H7 (cell line): ENCODE data around the gene SMTNL2. TPM values are rescaled to one million over a fixed set of nuclear protein-coding genes. Genes with fewer than 3 reads are reported as not detected.
"Not testable (repeated sequence)": the region's sequence is repeated elsewhere in the genome, so short reads cannot be mapped to it uniquely, and the experiment has no call there.

Experiments used
- DNase-seq: peaks from one replicate; pipeline ENCODE4 v3.0.0; 2012
- H3K27me3 ChIP-seq: 2 replicates; pipeline ENCODE4 v1.6.0; 2011; ENCODE audit warnings: mild to moderate bottlenecking, low read length; ENCODE audit not compliant: control insufficient read depth, insufficient read depth
- H3K36me3 ChIP-seq: replicated peaks from 2 replicates; pipeline ENCODE4 v1.5.1; 2011; ENCODE audit warnings: low read length; ENCODE audit not compliant: control insufficient read depth, insufficient read depth
- H3K4me3 ChIP-seq: 2 replicates; pipeline ENCODE4 v1.5.1; 2011; ENCODE audit warnings: low read depth, mild to moderate bottlenecking, control low read depth, low read length, moderate library complexity; ENCODE audit not compliant: insufficient read depth
- total RNA-seq: library from RNA; depleted of rRNA; stranded (reverse); fragments of >200 nt; shearing (Covaris generic); gene quantifications from 2 replicates; pipeline ENCODE4 v1.2.3, GENCODE V29; 2014

SMTNL2 gene
- total RNA-seq, 1 experiment from 2014 or later, result 1.9 TPM

DNA sequence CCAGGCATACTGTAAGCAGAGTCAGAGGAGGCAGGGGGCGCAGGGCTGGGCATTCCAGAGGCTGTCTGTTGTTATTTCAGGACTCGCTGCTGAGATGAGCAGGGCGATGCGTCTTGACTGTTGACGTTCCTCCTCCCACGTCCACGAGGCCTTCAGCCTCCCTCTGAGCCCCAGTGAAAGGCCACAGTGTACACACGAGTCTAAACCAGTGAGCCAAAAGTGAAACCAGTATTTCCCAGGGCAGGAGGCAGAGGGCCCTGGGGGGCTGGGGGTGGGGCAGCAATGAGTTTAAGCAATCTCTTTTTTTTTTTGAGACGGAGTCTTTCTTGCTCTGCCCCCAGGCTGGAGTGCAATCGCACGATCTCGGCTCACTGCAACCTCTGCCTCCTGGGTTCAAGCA, 21.5 kb downstream of the SMTNL2 start:
- Histone ChIP-seq H3K4me3 (no peak overlapping the region), H3K27me3 (no peaks in the 10 kb centered on the region)
- peak; percentile 49 for DNase-seq

DNA sequence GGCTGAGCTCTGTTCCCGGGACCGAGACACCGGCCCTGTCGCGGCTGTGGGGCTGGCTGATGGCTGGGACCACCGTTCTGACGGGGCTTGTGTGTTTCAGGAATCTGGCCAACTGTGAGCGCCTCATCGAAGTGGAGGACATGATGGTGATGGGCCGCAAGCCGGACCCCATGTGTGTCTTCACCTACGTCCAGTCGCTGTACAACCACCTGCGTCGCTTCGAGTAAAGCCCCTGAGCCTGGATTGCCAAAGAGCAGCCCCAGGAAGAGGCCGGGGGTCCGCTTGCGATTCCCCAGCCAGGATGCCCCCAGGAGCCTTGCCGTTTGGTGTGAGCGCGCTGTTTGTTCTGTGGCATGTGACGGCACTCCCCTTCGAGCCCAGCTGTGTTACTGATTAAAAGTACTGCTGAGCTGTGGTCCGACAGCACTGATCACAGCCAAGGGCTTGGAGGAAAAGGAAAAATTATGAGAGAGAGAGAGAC, 23.0 kb downstream of the SMTNL2 start:
- DNase-seq, result peak; percentile 58
- no peak overlapping the region for H3K4me3 ChIP-seq
- no peaks in the 10 kb centered on the region for H3K36me3 ChIP-seq
- no peaks in the 10 kb centered on the region for H3K27me3 ChIP-seq

More for the DNA sequence above, 21.5 kb downstream of the SMTNL2 start:
- no peaks in the 10 kb centered on the region for H3K36me3 ChIP-seq

DNA sequence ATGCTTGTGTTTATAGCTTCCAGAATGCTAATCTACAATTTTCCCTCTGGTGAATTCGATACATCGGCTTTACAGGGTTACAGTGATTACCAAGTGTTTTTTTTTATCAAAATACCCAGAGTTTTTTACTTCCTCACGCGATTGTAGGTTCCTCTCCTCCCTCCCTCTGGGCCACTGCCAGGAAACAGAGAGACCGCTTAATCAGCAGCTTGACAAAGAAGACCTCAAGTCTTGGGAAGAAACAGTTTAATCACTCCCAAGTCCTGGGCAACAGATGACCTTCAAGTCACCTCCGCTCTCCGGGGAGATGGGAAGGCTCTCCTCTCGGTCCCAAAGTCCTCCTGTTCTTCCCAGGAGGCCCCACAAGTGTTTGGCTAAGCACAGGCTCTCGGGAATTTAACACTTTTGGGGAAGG, 23.5 kb downstream of the SMTNL2 start:
- H3K4me3 ChIP-seq, result no peak overlapping the region
- no peaks in the 10 kb centered on the region for H3K36me3 ChIP-seq
- peak; percentile 56 for DNase-seq
- no peaks in the 10 kb centered on the region for H3K27me3 ChIP-seq

DNA sequence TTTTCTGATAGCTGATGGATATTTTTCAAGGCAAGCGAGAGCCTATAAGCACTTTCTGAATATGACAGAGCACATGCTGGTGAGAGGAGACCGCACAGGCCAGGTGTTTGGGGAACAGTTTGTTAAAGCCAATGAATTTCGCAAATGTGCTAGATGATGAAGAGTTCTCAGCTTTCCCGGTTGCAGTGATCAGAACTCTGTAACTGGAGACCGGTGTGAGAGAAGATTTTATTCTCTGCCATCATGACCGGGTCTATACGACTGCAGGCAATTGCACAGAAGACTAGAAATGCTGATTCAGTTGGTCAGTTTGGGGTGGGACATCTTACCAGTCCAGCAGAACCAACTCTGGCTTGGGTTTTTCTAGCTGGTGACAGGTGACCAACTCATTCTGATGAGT, 25.4 kb downstream of the SMTNL2 start:
- Histone ChIP-seq H3K27me3 (no peaks in the 10 kb centered on the region), H3K4me3 (no peak overlapping the region), H3K36me3 (no peaks in the 10 kb centered on the region)
- DNase-seq, result no peak

DNA sequence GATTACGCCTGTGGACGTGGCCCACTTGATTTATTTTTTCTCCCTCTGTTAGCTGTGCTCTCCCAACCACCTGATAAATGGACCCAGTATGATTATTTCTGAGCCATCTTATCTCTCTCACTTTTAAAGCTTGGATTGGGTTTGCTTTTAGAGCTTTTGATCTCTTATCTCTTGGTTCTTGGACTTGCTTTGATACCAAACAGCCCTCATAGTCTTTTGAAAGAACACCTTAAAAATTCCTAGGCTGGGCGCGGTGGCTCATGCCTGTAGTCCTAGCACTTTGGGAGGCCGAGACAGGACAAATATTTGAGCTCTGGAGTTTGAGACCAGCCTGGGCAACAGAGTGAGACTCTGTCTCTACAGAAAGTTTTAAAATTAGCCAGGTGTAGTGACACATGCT, 25.8 kb downstream of the SMTNL2 start:
- Histone ChIP-seq H3K36me3 (no peaks in the 10 kb centered on the region), H3K4me3 (no peak overlapping the region), H3K27me3 (no peaks in the 10 kb centered on the region)
- no peak for DNase-seq

DNA sequence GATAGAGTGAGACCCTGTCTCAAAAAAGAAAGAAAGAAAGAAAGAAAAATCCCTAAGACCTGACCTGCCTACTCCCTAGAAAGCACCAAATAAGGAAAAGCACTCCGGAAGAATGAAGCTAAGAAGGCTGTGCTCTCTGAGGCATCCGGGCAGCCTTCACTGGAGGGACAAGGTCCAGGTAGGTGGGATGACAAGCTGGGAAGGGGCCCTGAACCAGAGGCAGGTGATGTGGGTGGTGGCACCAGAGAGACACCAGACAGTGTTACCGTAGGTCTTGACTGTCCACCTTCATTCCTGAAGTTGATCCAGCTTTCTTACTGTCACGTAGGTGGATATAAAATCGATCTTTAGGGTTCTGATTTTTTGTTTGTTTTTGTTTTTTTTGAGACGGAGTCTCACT, 26.3 kb downstream of the SMTNL2 start:
- peak; percentile 32 for DNase-seq
- Histone ChIP-seq H3K36me3 (no peaks in the 10 kb centered on the region), H3K4me3 (no peak overlapping the region), H3K27me3 (no peaks in the 10 kb centered on the region)

DNA sequence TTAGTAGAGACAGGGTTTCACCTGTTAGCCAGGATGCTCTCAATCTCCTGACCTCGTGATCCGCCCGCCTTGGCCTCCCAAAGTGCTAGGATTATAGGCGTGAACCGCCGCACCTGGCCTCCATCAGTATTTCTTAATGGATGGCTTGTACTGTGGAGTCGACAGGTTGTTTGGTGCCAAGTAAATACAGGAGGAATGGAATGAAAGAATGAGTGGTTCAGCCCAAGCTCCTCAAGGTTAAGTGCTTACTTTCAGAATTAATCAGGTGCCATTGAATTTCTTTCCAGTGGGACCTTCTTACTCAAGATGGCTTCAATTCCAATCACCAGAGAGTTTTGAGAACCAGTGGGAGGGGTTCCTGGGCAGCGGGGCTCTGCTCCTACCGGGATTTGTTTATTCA, 32.1 kb downstream of the SMTNL2 start:
- H3K27me3 ChIP-seq, result no peaks in the 10 kb centered on the region
- H3K36me3 ChIP-seq, result no peaks in the 10 kb centered on the region
- H3K4me3 ChIP-seq, result no peak overlapping the region
- no peak for DNase-seq

DNA sequence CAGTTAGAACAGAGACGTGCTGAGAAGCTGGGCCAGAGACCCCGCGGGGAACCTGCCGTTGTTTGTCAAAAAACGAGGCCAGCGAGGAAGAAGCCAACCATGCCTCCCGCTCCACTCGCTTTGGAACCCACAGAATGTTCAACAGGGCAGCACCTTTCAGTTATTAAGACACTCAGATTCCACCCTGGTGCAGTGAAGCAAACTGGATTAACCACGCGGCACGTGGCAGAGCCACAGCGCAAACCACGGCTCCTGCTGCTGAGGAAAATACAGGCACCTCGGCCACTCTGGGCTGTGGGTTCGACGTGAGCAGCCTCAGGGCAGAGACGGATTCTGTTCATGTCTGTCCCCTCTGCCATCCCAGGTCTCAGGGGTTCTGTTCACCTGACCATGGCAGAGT, 32.8 kb downstream of the SMTNL2 start:
- DNase-seq, result no peak

DNA sequence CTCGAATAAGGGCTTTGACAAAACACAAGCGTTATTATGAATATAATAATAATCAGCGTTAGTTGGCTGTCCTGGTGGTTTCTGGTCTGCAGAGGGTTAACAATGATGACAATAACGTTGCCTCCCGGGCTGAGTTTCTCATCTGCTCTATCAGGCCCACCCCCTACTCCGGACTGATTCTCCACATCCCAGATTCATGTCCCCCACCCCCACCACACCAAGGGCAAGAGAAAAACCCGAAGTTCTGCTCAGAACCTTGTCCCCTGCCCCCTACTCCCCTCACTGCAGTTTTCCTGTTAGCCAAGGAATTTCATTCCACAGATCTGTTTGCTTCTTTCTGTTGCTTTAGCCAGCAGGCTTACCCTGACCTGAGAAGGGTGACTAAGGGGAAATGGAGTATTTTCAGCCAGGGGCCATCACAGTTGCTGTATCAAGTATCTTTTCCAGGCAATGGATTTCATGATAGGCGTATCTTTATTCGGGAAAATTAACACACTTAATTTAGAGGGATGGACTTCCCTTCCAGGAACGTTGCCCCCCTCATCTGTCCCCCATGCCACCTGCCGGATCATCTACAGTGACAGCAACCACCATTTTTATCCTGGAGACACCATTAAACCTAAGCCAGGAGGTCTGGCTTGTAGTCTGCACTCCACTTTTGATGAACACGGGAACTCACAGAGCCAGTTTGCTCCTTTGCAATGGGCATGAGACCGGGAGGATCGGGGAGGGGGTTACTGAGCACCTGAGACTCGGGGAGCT, 33.4 kb downstream of the SMTNL2 start:
- DNase-seq, result peak; percentile 64
- Histone ChIP-seq H3K4me3 (no peak overlapping the region), H3K27me3 (no peaks in the 10 kb centered on the region), H3K36me3 (no peaks in the 10 kb centered on the region)

More for the DNA sequence above, 32.8 kb downstream of the SMTNL2 start:
- H3K27me3 ChIP-seq, result no peaks in the 10 kb centered on the region
- no peaks in the 10 kb centered on the region for H3K36me3 ChIP-seq
- no peak overlapping the region for H3K4me3 ChIP-seq

DNA sequence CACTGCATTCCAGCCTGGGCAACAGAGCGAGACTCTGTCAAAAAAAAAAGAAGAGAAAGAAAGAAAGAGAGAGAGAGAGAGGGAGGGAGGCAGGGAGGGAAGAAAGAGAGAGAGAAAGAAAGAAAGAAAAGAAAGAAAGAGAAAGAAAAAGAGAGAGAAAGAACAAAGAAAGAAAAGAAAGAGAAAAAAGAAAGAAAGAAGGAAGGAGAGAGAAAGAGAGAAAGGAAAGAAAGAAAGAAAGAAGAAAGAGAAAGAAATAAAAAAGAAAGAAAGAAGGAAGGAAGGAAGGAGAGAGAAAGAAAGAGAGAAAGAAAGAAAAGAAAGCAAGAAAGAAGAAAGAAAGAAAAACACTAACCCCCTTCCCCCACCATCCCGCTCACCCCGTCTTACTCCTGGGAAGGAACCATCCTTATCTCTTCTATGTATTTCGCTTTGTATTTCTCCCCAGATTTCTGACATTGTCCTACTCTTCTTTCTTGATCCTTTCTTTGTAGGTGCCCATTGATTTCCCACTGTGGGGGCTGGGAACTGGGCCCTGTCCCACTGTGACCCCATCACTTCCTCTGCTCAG, 36.3 kb downstream of the SMTNL2 start:
- Histone ChIP-seq H3K4me3 (no peak overlapping the region), H3K36me3 (no peaks in the 10 kb centered on the region), H3K27me3 (no peaks in the 10 kb centered on the region)
- DNase-seq, result no peak

DNA sequence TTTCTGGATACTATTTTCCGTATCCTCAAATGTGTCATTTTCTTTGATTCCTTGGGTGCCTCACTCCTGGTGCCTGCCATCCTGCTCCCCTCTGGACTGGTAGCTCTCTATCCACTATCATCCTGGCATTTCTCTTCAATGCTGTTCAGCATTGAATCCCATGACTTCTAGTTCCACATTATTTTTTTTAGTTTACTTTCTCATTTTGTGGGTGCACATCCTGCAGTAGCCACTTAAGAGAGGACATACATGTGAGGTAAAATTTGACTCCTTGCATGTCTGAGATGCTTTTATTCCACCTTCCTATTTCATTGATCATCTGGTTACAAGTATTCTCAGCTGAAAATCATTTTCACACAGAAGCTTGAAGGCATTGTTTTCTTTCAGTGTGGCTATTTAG, 38.0 kb downstream of the SMTNL2 start:
- no peak overlapping the region for H3K4me3 ChIP-seq
- H3K27me3 ChIP-seq, result no peaks in the 10 kb centered on the region
- no peak for DNase-seq
- H3K36me3 ChIP-seq, result no peaks in the 10 kb centered on the region

DNA sequence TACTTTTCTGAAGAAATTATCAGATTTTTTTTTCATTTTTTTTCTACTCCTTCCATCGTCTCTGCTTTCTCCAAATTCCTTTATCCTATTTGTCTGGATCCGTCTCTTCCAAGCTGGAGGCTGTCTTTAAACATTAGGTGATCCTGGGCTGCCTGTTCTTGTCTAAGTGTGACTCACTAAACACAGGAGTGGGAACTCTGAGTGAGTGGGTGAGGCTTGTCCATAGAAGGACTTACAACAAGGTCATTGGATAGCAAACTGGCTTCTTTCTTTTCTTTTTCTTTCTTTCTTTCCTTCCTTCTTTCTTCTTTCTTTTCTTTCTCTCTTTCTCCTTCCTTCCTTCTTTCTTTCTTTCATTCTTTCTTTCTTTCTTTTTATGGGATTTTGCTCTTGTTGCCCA, 38.9 kb downstream of the SMTNL2 start:
- H3K4me3 ChIP-seq, result no peak overlapping the region
- no peaks in the 10 kb centered on the region for H3K27me3 ChIP-seq
- H3K36me3 ChIP-seq, result no peaks in the 10 kb centered on the region
- DNase-seq, result no peak

DNA sequence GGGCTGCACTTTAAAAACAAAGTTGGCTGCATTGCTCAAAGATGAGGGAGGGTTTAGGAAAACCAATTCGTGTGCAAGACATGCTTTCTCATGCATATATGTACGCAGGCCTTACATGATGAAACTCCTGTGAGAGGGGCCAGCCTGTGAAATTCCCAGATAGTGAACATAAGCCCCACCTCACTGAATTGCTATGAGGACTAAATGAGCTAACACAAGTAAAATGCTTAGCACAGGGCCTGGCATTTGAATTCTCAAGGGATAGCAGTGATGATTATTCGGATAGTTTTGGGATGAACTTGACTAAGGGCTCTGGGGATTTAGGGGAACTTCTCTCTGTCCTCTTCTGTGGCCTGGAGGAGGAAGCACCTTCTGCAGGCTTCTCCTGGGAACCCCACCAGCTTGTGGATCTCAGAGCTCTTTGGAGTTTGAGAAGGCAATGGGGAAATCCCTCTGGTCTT, 40.2 kb downstream of the SMTNL2 start:
- H3K36me3 ChIP-seq, H3K4me3 ChIP-seq, DNase-seq: not testable (repeated sequence)

DNA sequence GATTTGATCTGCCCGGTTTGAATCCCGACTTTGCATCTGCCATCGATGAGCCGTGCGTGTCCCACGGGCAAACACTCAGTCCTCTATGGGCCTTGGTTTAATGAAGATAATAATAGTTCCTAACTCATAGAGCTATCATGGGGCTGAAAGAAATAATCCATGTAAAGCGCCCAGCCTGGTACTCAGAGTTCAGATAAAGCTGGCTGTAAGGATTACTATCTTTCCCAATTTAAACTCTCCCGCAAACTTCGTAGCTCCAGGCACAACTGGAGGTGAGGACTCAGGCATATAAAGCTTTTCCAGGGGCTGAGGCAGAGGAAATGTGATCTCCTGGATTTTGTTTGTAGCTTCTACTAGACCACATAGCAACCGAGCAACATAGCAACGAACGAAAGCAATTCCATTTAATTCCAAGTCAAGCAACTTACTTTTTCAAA, 40.9 kb downstream of the SMTNL2 start:
- Histone ChIP-seq H3K27me3 (no peaks in the 10 kb centered on the region), H3K36me3 (no peaks in the 10 kb centered on the region), H3K4me3 (no peak overlapping the region)
- DNase-seq, result no peak

More for the DNA sequence above, 40.2 kb downstream of the SMTNL2 start:
- H3K27me3 ChIP-seq, result not testable (repeated sequence)

DNA sequence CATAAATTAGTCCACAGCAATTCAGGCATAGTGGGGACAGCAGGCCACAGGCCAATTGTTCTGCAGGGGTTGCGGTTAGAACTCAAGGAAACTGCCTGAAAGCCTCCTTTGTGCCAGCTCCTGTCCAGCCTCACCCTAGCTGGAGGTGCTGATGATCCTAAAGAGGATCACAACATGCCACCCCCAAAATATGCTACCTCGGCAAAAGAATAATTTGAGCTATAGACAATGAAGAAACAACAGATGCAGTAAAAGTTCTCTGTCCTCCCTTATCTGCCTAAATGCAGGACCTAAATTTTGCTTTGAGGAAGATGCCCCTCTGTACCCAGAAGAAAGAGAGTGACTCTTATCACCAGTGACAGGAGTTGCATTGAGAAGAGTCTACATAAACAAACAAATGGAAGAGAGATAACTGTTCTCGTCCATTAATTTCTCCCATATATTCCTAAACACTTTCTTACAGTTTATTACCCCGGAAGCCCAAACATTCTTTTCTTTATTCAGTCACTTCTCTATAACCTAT, 42.5 kb downstream of the SMTNL2 start:
- H3K4me3 ChIP-seq, result no peak overlapping the region
- no peak for DNase-seq
- H3K36me3 ChIP-seq, result no peaks in the 10 kb centered on the region
- H3K27me3 ChIP-seq, result no peaks in the 10 kb centered on the region
